Endometrium (tissue), 2 donors: ENCODE data around the gene RPL23.

ENCODE experiments used
- FAIRE-seq: peaks from 2 replicates; lab custom pipeline; 2012; peaks lifted over from hg19 to GRCh38; lab: Jason Lieb, UNC
- donor health status: control.
- donor health status: control.

The RPL23 gene

DNA sequence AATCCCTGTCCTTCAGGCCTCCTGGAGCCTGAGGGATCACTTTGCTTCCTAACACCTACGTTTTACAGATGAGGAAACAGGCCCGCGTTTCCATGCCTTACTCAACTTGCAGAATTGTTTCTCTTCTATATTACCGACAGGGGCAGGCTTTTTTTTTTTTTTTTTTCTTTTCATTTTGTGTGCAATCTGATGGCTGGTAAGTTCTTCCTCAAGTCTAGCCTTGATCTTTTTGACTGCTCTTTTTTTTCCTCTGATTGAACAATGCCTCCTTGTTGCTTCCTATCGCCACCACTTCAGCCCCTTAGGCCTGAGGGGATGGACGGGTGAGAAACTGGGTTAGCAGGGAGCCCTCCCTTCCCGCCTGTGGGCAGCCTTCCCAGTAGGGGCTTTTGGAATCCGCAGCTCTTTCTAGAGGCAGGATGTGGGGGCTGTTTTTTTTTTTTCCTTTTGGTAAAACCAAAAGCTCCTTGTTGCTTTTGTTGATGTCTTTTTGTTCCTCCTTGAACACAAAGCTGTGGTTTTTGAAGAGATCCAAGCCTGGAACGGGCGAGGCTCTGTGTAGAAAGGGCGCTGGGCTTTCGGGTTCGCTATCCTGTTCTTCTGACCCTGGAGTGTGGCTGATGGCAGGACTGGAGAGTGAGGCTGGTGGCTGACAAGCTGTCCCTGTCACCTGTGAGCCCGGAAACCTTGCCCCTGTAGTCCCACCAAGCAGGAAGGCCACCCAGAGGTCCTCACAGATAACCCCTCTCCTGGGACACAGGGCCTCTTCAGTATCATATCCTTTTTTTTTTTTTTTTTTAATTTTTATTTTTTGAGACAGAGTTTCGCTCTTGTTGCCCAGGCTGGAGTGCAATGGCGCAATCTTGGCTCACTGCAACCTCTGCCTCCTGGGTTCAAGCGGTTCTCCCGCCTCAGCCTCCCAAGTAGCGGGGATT is 30.3 kb upstream of the RPL23 start:
- no peak for FAIRE-seq

DNA sequence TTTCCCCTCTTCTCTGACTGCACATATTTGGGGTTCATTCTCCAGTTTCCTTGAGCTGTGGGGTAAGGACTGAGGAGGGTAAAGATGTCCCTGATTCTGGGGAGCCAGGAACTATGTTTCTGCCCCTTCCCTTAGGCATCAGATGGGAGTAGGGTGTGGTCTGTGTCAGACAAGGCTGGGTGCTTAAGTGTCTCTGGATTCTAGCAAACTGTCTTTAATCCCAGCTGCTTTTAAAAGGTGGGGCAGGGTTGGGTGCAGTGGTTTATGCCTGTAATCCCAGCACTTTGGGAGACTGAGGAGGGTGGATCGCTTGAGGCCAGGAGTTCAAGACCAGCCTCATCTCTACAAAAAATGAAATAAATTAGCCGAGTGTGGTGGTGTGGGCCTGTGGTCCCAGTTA is 29.3 kb upstream of the RPL23 start:
- no peak for FAIRE-seq

DNA sequence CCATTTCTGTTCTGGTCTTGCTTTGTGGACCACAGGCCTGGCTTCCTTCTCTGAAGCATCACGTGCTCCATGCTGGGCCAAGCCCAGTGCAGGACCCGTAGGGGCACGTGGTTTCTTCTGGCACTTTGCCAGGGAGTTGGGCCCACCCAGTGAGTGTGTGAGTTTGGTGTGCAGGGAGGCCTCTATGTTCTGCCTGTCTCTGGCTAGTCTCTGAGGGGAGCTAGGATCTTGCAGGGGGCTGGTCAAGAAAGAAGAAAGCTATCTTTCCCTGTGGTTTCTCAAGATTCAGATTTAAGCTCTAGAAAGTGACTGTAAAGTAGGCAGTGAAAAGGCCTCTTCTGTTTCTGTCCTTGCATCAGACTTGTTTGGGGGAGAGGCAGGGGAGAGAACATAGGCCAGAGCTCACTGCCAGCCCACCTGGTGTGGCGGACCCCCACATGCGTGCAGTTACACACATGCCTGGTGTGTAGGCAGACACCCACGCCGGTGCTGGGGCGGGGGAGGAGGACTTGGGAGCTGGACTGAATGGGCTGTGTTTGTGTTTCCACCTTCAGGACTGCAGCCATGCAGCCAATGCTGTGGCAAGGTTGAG is 28.2 kb upstream of the RPL23 start:
- FAIRE-seq = no peak

DNA sequence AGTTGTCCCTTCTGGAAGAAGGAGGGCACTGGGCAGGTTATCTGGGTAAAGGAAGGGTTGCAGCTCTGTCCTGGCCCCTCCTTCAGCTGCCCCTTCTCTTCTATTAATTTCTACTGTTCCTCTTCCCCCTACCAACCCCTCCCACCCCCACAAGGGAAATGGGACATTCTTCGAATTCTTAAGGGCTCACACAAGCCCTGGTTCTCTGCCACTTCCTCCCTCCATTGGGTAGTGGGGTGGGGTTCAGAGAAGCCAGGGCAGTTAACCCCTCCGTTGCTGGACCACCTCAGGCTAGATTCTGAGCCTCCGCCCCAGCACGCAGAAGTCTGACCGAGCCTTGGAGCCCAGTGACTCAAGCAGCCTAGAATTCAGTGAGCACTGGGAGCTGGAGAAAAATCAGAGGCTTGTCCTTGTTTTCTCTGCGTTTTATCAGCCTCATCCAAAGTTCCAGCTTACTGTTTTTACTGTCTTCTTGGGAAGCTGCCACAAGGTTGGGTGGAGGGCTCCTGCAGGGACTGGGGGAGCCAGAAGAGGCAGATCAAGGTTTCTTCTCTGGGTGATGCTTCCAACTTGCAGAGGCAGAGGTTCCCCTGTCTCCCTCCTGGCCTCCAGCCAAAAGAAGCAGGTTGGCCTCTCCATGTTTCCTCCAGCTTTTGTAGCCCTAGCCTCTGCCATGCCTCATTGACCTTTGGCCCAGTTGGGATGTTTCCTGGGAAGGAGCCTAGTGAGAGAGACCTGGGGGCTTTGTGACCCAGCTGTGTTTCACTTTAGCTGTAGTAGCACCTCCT is 26.6 kb upstream of the RPL23 start:
- FAIRE-seq = no peak

DNA sequence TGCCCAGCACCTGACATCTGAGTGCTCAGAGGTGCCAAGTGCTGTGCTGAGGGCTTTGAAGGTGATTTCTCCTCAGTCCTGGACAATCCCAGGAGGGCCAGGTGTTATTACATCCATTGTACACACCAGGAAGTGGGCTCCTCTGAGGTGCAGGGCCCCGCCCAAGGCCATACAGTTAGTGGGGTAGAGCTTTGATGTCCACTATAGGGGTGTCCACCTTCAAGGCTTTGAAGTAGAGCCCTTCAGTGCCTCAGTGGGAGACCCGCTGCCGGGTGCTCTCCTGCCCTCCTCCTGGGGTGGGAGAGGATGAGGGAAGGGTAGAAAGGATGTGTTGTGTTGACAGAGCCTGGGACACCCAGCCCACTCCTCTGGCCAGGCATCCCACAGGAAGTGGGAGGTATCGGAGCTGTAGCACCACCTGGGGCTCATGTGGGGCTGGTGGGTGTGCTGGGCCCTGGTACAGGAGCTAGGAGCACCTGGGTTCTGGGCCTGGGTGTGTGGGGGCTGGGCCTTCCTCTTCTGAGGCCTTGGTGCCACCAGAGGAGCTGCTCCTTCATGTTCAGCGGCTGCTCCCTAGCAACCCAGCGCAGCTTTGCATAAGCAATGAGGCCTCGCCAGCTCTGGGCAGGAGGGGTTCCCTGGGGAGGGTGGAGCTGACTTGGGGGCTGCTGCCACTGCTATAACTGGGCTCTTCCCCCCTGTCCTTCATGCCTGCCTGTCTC is 23.8 kb upstream of the RPL23 start:
- no peak for FAIRE-seq

DNA sequence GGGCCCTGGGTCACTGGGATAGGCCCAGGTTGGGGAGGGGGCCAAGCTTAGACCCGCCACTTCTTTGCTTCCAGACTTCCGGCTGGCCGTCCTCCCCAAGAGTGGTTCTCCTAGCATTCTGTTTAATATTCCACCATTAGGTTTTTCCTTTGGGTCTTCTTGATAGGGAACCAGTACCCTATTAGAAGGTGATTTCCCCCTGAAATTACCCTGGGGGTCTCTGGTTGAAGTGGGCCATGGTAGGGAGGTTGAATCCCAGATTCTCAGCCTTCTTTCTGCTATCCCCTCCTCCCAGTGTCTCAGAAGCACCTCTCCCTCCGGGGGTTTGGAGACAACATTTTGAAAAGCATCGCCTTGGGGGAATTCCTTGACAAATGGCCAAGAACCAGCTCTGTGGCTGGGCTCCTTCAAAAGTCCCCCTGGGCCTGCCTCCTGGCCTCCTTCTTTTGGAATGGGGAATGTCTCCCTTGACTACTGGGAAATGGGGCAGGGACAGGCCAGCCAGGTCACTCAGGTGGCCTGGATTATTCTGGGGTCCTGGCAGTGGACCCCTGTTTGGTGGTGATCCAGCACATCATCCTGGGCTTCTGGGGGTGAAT is 22.1 kb upstream of the RPL23 start:
- FAIRE-seq = no peak

DNA sequence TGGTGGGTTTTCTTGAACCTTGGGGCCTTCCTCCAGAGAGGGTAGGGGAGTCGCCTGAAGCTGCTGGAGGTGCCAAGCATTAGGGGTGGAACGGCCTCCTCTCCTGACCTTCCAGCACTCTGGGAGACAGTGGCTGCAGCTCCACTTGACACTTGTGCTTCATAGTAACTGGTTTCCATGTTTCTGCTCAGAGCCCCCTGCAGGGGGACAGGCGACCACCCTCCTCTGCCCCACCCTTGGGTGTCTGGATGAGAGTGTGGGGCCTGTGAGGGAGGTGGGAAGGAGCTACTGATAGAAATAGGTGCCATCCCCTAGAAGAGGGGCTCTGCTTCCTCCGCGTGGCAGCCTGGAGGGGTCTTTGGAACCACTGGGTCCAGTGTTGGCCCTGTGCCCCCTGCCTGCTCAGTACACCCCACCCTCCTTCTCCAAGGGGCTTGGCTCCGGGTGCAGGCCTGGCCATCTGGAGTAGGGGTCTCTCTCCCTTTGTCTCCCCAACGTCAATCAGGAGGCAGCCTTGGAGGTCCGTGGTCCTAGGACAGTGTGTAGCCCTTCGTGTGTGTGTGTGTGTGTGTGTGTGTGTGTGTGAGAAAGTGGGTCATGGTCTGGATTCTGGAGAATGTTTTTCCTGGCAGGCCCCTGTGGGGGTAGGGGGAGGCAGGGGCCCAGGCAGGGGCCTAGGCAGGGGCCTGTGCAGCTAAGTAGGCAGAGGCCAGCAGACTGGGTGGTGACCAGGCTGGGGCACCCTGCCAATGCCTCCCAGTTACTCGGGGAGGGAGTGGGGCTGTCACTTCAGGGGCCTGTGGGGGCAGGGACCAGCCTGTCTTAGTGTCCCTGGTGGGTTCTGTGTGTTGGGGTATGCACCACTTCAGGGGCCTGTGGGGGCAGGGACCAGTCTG is 21.2 kb upstream of the RPL23 start:
- no peak for FAIRE-seq

DNA sequence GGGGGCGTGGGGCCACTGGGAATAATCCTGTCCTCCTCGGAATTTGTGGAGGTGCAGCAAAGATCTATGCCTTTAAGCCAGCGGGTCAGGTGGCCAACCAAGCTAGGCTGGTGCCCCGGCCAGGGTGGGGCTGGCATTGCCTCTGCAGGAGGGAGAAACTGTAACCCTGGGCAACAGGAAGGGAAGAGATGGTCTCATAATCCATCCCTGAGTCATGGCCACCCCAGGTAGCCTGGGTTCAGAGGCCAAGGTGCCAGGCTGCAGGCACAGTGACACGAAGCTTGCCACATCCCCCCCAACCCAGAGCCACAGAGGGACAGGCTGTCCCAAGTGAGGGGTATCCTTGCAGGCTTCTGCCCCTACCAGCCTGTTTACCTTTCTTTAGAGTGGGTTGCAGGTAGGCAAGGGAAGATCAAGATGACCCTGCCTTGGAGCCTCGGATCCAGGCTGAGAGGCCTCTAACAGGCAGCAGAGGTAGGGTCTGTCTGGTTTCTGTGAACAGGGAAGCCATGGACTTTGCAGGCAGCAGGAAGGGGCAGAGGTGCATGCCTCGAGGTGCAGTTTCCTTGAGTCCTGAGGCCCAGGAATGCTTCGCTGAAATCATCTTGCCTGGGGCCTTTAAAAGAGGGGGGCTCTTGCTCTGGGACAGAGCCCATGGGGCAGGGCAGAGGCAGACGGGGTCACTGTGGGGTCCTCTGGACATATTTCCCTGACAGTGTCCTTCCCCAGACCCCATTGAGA is 20.3 kb upstream of the RPL23 start:
- FAIRE-seq = no peak

DNA sequence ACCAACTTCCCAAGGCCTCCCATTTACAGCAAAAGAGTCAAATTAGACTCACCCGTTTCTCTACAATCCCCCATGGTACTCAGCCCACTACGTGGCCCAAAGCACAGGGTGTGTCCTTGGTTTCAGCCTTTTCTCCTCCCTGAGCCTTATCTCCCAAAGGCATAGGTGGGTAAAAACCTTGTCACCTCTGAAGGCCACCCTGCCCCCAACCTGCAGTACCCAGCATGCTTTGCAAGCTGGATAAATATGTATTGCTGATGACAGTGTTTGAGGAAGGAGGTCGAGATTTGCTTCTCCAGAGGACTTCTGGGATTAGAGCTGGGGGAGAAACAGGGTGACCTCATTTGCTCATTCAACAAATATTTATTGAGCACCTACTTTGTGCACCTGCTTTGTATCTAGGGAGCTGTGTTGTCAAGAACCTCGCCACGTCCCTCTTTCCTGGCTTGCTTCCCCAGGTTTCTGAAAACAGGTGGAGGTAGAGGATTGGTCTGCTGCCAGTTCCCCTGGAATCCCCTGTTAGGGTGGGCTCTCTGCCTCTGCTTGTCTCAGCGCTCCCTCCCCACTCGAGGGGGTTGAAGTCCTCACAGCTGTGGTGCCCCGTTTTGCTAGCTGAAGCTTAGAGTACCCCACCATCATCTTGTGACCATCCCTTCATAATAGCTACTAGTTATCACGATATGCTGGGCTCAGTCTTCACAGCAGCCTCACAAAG is 19.3 kb upstream of the RPL23 start:
- FAIRE-seq = no peak

DNA sequence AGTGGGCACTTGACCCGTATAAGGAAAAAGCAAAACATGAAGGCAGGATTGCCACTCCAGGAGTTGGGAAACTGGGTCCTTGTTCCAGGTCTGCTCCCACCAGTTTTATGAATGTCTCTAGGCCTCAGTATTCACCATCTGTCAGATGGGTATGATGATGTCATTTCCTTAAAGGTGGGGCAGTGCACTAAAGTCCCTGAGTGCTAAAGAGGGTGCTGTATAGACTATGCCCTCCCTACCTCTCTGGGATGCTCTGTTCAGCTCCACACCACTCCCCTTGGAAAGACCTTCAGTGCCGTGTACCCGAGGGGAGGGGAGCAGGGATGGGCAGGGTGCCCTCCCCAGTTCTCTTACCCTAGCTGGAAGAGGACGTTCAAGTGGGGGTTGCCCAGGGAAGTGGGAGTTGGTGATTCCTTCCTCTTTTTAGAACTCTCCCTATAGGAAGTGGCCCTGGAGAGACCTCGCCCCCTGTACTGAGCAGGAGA is 18.5 kb upstream of the RPL23 start:
- FAIRE-seq = no peak

DNA sequence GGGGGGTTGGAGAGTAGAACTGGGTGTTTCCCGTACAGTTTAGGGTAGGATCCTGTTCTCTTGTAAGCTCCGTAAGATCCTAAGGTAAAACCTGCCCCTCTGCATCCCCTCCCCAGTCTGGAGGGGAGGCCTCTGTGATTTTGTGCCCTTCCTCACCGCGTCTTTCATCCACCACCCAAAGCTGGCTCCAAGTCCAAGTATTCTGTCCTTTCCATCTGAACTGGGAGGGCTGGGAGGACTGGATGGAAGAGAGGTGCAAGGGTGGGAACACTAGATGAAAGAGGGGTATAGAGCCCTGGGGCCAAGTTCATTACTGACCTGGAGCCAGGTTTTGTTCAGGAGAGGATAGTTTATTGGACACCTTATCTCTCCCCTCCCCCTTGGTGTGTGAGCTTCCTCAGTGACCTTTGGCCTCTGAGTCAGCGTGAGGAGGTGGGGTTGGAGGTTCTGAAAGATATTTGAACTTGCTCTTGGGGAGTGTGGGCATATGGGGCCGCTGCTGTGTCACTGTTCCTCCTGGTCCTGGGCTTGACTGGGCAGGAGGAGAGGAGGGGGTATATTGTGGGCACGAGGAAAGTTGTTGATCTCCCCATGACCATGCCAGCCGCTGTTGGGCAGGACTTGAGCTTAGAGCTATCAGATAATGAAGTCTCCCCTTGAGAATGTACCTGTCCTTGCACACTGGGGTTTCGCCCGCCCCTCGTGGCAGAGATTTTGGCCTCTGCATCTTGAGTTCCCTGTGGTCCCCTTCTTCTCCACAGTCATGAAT is 17.9 kb upstream of the RPL23 start:
- FAIRE-seq = no peak

DNA sequence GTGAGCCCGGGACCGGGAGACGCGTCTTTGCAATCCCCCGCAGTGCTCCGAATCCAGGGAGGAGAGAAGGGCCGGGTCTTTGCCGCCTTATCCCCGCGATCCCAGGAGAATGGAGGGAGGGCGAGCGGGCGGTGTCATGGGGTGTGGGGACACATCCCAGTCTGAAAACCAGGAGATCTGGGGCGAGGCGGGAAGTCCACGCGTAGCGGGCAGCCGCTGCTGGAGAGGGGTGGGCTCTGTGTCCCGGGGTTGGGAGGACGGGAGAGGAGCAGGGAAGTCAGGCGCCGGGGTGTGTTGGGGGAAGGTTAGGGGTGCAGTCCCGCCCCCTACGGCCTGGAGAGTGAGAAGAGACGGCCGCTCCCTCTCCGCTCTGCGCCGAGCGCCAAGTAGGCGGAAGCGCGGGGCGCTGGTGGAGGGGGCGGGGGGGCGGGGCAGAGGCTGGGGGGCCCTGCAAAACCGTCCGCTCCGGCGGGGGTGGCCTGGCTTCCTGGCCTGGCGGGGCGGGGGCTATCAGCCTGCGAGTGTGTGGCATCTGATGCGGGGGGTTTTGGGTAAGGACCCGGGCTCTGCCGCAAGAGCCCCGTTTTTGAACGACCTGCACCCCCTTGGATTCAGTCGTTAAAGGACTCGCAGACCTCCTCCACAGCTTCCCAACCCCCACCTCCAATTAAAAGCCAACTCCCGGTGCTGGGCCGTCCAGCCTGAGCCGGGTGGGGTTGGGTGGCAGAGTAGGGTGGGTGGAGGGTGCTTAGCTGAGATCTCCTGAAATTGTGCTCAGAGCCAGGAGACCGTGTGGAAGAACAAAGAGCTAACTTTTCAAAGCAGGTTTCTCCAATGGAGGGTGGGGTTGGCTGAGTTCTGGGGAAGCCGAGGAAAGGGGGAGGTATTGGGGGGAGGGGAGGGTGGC is 17.0 kb upstream of the RPL23 start:
- no peak for FAIRE-seq

DNA sequence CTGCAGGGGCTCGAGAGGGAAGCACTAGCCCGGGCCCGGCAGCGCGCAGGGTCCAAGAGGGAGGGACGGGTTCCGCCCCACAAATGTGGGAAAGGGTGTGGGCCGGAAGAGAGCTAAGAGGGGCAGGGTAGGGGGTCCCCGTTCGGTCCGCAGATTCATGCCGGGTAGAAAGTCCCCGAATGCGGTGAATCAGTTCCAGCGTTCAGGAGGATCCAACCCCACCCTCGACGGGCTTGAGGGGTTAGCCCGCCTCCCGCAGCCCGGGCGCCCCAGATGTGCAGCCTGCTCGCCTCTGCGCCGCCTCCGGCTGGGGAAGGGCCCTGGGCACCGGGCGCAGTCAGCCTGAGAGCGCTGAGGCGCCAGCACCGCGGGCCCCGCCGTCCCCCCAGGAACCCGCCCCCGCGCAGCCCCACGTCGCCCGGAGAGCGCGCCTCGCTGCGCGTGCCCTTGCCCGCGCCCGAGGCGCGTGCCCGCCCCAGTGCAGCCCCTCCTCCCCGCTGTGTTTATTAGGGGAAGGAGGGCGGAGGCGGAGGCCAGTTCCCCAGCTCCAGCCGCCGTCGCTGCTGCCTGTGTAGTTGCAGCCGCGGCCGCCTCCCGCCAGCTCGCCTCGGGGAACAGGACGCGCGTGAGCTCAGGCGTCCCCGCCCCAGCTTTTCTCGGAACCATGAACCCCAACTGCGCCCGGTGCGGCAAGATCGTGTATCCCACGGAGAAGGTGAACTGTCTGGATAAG is 16.2 kb upstream of the RPL23 start, which contains the start of gene LASP1:
Gene LASP1, plus strand, starts transcription at position 533 of the 733 bp plus-strand sequence. Its CDS starts 132 bp downstream, at position 665.
- no peak for FAIRE-seq

DNA sequence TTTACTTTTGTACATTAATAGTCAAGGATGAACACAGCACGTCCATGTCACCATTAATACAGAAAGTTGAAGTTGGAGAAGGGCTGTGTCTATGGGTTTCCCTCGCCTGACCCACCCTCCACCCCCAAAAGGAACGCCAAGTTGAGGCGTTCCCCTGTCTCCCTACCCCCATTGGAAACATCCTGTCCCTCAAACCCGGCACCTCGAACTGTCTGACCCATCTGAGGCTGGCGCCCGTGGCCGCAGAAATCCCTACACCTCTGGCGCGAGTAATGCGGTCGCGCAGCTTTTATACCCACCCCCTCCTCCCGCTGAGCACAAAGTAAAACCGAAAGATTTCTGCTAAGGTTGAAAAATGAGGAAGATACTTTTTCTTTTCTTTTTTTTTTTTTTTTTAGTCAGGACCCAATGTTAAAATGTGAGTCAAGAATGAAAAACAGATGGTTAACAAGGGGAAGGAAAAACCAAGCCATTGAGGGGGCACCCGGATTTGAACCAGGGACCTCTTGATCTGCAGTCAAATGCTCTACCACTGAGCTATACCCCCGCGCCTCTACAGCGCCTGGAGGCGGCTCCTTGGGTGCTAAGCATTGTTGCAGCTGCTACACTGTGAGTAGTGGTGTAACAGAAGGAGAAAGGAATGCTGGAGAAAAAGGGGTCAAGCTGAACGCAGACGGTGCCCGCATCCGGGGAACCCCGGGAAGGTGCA is 15.4 kb upstream of the RPL23 start:
- peak; percentile 62 for FAIRE-seq

DNA sequence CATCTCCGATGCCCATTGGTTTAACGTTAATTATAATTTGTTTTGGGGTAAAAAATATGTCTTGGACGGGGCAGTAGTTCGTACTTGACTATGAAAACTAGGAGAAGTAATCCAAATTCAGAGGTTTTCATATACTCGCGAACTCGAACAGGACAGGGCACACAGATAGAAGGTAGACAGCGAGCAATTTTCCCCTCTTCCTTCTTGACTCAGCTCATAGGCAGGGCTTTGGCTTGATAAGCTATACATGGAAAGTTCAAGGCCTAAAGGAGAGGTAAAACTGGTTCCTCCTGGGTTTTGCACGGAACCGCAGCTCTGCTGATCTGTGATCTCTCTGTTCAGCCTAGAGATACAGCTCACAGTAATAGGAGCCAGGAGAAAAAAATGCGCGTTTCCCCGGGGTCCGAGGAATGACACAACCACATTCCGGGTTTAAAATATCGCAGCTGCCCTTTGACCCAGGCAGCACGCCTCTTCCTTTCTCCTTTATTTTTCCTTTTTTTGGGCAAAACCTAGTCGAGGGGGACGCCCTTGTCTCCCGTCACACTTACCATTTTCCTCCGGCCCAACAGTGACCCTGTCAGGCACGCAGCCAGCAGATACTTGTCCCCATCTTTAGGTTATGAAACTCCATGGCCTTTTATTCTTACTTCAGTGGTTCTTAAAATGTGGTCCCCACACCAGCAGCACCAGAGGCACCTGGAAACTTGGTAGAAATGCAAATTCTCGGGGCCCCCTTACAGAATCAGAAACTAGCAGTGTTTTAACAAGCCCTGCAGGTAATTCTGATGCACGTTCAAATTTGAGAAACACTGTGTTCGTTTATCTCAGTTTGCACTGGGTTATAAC is 14.7 kb upstream of the RPL23 start:
- no peak for FAIRE-seq
